ENCODE measurements around the gene CDH4.

DNA sequence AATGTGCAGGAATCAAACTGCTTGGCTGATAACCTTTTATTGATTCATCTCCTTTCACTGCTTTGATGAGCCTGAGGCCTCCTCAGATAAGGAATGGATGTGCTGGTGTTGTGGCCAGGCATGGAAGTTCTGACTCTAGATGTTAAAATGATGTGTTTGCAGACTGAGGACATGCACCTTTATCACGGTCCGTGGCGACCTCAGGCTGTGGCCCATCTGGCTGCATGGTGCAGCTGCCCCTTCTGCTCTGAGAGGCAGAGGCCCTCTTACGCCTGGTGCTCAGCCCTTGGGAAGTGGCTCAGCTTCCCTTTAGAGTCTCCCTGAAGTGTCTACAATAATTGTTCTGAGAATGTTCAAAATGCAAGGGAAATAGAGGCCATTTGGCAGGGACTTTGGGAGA lies 26.2 kb downstream of the CDH4 start:
- TF ChIP-seq CTCF (conservative IDR thresholded peaks at IDR 0.05) (no peak), ZFX (IDR thresholded peaks at IDR 0.05) (no peak)

All from C4-2B (cell line).